Panc1 (cell line): ENCODE results near the gene RUFY2. TPM values are rescaled to one million over a fixed set of nuclear protein-coding genes. Genes with fewer than 3 reads are reported as not detected.
A peak's percentile ranks its signal among the peaks of the same experiment; 100 is the strongest.

ENCODE experiments used
- ATAC-seq: fragments of 200-7000 bp; cut with Tn5 transposase; 2 replicates; pipeline ENCODE4 v1.9.1; 2020; ENCODE audit warnings: mild to moderate bottlenecking, moderate library complexity
- BruUV-seq: library from RNA; stranded (reverse); fragments of 400-500 nt; replicated peaks from 2 replicates; lab custom pipeline; 2021; lab: Mats Ljungman, UMichigan
- CTCF ChIA-PET: fragments of 300-600 bp; sonication (Branson Sonifier 250); formaldehyde crosslinking; loops from one replicate; lab custom pipeline; 2022; ENCODE audit warnings: antibody characterized with exemption; lab: Charles Lee
- POLR2A ChIA-PET: fragments of 300-600 bp; sonication (Branson Sonifier 250); formaldehyde crosslinking; loops from one replicate; lab custom pipeline; 2022; ENCODE audit warnings: antibody characterized with exemption; lab: Charles Lee
- DNase-seq: peaks from one replicate; pipeline ENCODE4 v3.0.0-alpha.2; 2010; ENCODE audit warnings: low read depth, low spot score
- H3K27ac ChIP-seq: 2 replicates; pipeline ENCODE4 v1.5.1; 2011; ENCODE audit warnings: mild to moderate bottlenecking, low read length, inconsistent platforms
- H3K27me3 ChIP-seq: fragments of 200-500 bp; sonication (Bioruptor generic); 2 replicates; pipeline ENCODE4 v1.6.0; 2014; ENCODE audit warnings: low read length, inconsistent platforms; ENCODE audit not compliant: control insufficient read depth, insufficient read depth
- H3K36me3 ChIP-seq: fragments of 200-500 bp; sonication (Bioruptor generic); 2 replicates; pipeline ENCODE4 v1.5.1; 2014; ENCODE audit warnings: inconsistent platforms, mild to moderate bottlenecking, low read length, moderate library complexity; ENCODE audit not compliant: control insufficient read depth, insufficient read depth
- H3K4me1 ChIP-seq: 2 replicates; pipeline ENCODE4 v1.5.1; 2011; ENCODE audit warnings: inconsistent platforms, mild to moderate bottlenecking, low read length, moderate library complexity; ENCODE audit not compliant: control insufficient read depth, insufficient read depth
- H3K4me3 ChIP-seq, 2 experiments: 2 replicates each; pipeline ENCODE4 v1.5.1; 2011 to 2012; ENCODE audit warnings: low read depth in 2 of 2, low read length in 2 of 2, mild to moderate bottlenecking in 2 of 2, inconsistent platforms in 1 of 2, moderate library complexity in 1 of 2
- H3K9me3 ChIP-seq: fragments of 200-500 bp; sonication (Bioruptor generic); 2 replicates; pipeline ENCODE4 v1.5.1; 2014; ENCODE audit warnings: low read depth, mild to moderate bottlenecking, inconsistent platforms, low read length, moderate library complexity; ENCODE audit not compliant: control insufficient read depth, insufficient read depth
- POLR2AphosphoS5 ChIP-seq: IDR thresholded peaks from 2 replicates; pipeline ENCODE4 v1.6.1; 2012; ENCODE audit warnings: mild to moderate bottlenecking, low read depth, low read length, moderate library complexity
- SIN3A ChIP-seq: IDR thresholded peaks from 2 replicates; pipeline ENCODE4 v1.6.1; 2012; ENCODE audit warnings: low read depth, mild to moderate bottlenecking, low read length, moderate library complexity, borderline replicate concordance; ENCODE audit not compliant: insufficient read depth
- TCF7L2 ChIP-seq: IDR thresholded peaks from 2 replicates; pipeline ENCODE4 v1.6.1; 2011; ENCODE audit warnings: mild to moderate bottlenecking, low read depth, low read length, inconsistent platforms
- in situ Hi-C: cut with HindIII; loops from 2 replicates; pipeline ENCODE4 v1.10.0; 2016; ENCODE audit warnings: low sequenced_read_pairs, low pct_unique_long_range_greater_than_20kb
- intact Hi-C: fragments of 100-400 bp; cut with micrococcal nuclease; formaldehyde crosslinking; loops from one replicate; pipeline ENCODE4 v1.10.0; 2022; ENCODE audit not compliant: unreplicated experiment
- total RNA-seq: library from RNA; stranded (reverse); gene quantifications from one replicate; pipeline ENCODE4 v1.2.1, GENCODE V29; 2021; ENCODE audit not compliant: unreplicated experiment
- TF ChIP-seq, protein P1 (sequence below), 2 experiments: IDR thresholded peaks; 2 replicates each; pipeline ENCODE4 v1.6.1; 2011 to 2012; ENCODE audit warnings: low read depth in 2 of 2, control low read depth in 1 of 2, low read length in 1 of 2, mild to moderate bottlenecking in 1 of 2, moderate library complexity in 1 of 2; ENCODE audit not compliant: insufficient read depth in 1 of 2
- TF ChIP-seq, protein P2 (sequence below): fragments of 450-650 bp; IDR thresholded peaks from 2 replicates; pipeline ENCODE4 v1.5.1; 2017; ENCODE audit warnings: mild to moderate bottlenecking

Gene RUFY2
- total RNA-seq, 1 experiment from 2014 or later: 25.1 TPM

DNA sequence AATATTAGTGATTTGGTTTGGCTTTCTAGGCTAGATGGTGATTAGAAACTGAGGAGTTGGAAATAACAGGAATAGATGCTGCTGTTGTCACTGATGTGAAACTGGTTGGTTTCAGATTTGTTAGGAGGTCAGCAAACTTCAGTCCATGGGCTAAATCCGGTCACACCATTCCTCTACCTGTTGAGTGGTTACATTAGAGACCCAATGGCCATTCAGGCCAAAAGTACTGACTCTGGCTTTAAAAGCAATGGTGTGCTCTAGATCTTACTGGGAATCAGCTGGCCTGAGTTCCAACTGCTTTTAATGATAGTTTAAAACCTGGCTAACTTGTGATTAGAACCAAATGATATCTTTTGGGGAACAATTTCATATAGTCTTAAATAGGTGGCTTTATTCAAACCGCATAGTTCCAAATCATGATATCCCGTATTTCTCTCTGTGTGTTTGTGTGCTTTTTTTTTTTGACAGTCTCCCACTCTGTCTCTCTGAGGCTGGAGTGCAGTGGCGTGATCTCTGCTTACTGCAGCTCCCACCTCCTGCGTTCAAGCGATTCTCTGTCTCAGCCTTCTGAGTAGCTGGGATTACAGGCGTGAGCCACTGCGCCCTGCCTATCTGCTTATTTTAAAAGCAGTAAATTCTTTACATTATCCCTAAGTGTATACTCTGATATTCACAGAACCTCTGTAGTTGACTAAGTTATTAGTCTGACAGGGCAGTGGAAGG is 66.6 kb downstream of the RUFY2 start:
- ChIA-PET POLR2A (no interaction called here), CTCF (no interaction called here)
- intact Hi-C loops (no loop called here), in situ Hi-C loops (no loop called here)
- no peak for TF ChIP-seq POLR2AphosphoS5
- TF ChIP-seq, protein P1, sequence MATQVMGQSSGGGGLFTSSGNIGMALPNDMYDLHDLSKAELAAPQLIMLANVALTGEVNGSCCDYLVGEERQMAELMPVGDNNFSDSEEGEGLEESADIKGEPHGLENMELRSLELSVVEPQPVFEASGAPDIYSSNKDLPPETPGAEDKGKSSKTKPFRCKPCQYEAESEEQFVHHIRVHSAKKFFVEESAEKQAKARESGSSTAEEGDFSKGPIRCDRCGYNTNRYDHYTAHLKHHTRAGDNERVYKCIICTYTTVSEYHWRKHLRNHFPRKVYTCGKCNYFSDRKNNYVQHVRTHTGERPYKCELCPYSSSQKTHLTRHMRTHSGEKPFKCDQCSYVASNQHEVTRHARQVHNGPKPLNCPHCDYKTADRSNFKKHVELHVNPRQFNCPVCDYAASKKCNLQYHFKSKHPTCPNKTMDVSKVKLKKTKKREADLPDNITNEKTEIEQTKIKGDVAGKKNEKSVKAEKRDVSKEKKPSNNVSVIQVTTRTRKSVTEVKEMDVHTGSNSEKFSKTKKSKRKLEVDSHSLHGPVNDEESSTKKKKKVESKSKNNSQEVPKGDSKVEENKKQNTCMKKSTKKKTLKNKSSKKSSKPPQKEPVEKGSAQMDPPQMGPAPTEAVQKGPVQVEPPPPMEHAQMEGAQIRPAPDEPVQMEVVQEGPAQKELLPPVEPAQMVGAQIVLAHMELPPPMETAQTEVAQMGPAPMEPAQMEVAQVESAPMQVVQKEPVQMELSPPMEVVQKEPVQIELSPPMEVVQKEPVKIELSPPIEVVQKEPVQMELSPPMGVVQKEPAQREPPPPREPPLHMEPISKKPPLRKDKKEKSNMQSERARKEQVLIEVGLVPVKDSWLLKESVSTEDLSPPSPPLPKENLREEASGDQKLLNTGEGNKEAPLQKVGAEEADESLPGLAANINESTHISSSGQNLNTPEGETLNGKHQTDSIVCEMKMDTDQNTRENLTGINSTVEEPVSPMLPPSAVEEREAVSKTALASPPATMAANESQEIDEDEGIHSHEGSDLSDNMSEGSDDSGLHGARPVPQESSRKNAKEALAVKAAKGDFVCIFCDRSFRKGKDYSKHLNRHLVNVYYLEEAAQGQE (IDR thresholded peaks at IDR 0.05; ENCODE audit: insufficient read depth in 1 of 2, low read depth in 2 of 2, low read length in 1 of 2): no peak
- TF ChIP-seq TCF7L2: no peak
- no peak for TF ChIP-seq SIN3A
- H3K9me3 ChIP-seq: no peaks in the 10 kb centered on the region
- no peaks in the 10 kb centered on the region for H3K27me3 ChIP-seq
- DNase-seq (no peak), ATAC-seq (no peak)
- H3K4me3 ChIP-seq: no peak overlapping the region
- H3K36me3 ChIP-seq: peaks cover 78% of the 10 kb centered on the region
- H3K4me1 ChIP-seq: peaks cover 27% of the 10 kb centered on the region
- H3K27ac ChIP-seq: no peak overlapping the region
- BruUV-seq: no TSS peak

DNA sequence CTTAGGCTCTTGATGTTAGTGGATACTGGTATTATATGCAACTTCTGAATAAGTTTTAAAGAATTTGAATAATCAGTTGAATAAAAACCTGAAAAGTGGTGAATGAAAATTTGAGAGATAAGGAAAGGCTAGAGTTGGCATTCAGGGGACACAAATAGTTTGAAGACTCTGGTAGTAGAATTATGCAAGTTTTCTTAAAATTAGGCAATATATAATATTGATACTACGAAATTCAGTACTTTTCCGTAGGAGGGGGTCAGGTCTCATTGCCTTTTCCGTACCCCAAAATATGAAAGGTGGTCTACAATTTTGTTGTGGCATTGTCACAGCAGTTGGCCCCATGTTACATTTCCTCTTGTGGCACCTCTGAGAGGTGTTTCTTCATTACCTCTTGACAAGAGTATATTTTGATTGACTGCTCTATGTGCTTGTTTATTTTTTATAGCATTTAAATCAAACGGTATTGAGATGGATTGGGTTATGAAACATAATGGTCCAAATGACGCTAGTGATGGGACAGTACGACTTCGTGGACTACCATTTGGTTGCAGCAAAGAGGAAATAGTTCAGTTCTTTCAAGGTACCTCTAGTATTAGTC is 70.2 kb downstream of the RUFY2 start:
- CTCF ChIA-PET: no interaction called here
- POLR2A ChIA-PET: no interaction called here
- BruUV-seq: no TSS peak
- H3K27ac ChIP-seq: 0 out of 2 replicates have a peak overlapping the region, but pooled peaks have one; percentile 17
- no peak for DNase-seq
- no peak for TF ChIP-seq SIN3A
- TF ChIP-seq, protein P2, sequence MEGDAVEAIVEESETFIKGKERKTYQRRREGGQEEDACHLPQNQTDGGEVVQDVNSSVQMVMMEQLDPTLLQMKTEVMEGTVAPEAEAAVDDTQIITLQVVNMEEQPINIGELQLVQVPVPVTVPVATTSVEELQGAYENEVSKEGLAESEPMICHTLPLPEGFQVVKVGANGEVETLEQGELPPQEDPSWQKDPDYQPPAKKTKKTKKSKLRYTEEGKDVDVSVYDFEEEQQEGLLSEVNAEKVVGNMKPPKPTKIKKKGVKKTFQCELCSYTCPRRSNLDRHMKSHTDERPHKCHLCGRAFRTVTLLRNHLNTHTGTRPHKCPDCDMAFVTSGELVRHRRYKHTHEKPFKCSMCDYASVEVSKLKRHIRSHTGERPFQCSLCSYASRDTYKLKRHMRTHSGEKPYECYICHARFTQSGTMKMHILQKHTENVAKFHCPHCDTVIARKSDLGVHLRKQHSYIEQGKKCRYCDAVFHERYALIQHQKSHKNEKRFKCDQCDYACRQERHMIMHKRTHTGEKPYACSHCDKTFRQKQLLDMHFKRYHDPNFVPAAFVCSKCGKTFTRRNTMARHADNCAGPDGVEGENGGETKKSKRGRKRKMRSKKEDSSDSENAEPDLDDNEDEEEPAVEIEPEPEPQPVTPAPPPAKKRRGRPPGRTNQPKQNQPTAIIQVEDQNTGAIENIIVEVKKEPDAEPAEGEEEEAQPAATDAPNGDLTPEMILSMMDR: no peak
- TF ChIP-seq TCF7L2: no peak
- no peak; the same call in 1 of the 2 replicates for TF ChIP-seq POLR2AphosphoS5
- TF ChIP-seq, protein P1 (IDR thresholded peaks at IDR 0.05; ENCODE audit: insufficient read depth in 1 of 2, low read depth in 2 of 2, low read length in 1 of 2): no peak
- peaks cover 51% of the 10 kb centered on the region for H3K36me3 ChIP-seq
- no peaks in the 10 kb centered on the region for H3K9me3 ChIP-seq
- 0 out of 4 replicates have a peak overlapping the region, but pooled peaks of 1 of the 2 experiments have one; percentile 3 for H3K4me3 ChIP-seq
- no peaks in the 10 kb centered on the region for H3K27me3 ChIP-seq
- intact Hi-C loops (no loop called here), in situ Hi-C loops (no loop called here)
- ATAC-seq: no peak
- peaks cover 31% of the 10 kb centered on the region for H3K4me1 ChIP-seq
